ENCODE data around the gene MAP3K3. TPM values are rescaled to one million over a fixed set of nuclear protein-coding genes. Genes with fewer than 3 reads are reported as not detected.

The MAP3K3 gene
- total RNA-seq, 1 experiment from 2014 or later: 16.2 TPM

- Histone ChIP-seq H3K9me3 (no peaks in the 10 kb centered on the region), H3K4me3 (ENCODE audit: low read depth, low read length) (no peak overlapping the region), H3K27me3 (replicated peaks; ENCODE audit: control insufficient read depth, insufficient read depth, low read length) (no peaks in the 10 kb centered on the region), H3K36me3 (ENCODE audit: control insufficient read depth, insufficient read depth, low read length) (no peaks in the 10 kb centered on the region), H3K4me1 (no peaks in the 10 kb centered on the region)
- TF ChIP-seq CTCF (IDR thresholded peaks at IDR 0.05; ENCODE audit: insufficient read depth in 1 of 2, low read depth in 1 of 2, low read length in 1 of 2, severe bottlenecking in 1 of 2, unreplicated experiment in 1 of 2): no peak
- Mint-ChIP-seq H3K27me3 (ENCODE audit: insufficient read depth, unreplicated experiment) (no peaks in the 10 kb centered on the region), H3K4me3 (ENCODE audit: unreplicated experiment) (no peak overlapping the region), H3K4me1 (ENCODE audit: low read depth, unreplicated experiment) (no peaks in the 10 kb centered on the region), H3K27ac (ENCODE audit: unreplicated experiment) (no peak overlapping the region), H3K9me3 (ENCODE audit: unreplicated experiment) (no peaks in the 10 kb centered on the region), H3K36me3 (ENCODE audit: insufficient read depth, unreplicated experiment) (peaks cover 8% of the 10 kb centered on the region)
- intact Hi-C loops (cut with micrococcal nuclease; ENCODE audit: unreplicated experiment): no loop called here
- no peak for DNase-seq
- ChIA-PET CTCF (no interaction called here), POLR2A (no interaction called here)
- no TSS peak for BruUV-seq (replicated peaks)
These were observed 13.1 kb downstream of the MAP3K3 start for GRCh38 chr17:63635290-63635689.

GRCh38 chr17:63635787-63636186 is 13.6 kb downstream of the MAP3K3 start:
- Histone ChIP-seq H3K36me3 (ENCODE audit: control insufficient read depth, insufficient read depth, low read length) (no peaks in the 10 kb centered on the region), H3K9me3 (no peaks in the 10 kb centered on the region), H3K4me1 (no peaks in the 10 kb centered on the region), H3K27me3 (replicated peaks; ENCODE audit: control insufficient read depth, insufficient read depth, low read length) (no peaks in the 10 kb centered on the region), H3K4me3 (ENCODE audit: low read depth, low read length) (no peak overlapping the region)
- intact Hi-C loops (cut with micrococcal nuclease; ENCODE audit: unreplicated experiment): no loop called here
- no peak for DNase-seq
- H3K27ac Mint-ChIP-seq (ENCODE audit: unreplicated experiment): no peak overlapping the region
- H3K4me1 Mint-ChIP-seq (ENCODE audit: low read depth, unreplicated experiment): no peaks in the 10 kb centered on the region
- CTCF ChIA-PET: no interaction called here
- no peaks in the 10 kb centered on the region for H3K27me3 Mint-ChIP-seq (ENCODE audit: insufficient read depth, unreplicated experiment)
- TF ChIP-seq CTCF (IDR thresholded peaks at IDR 0.05; ENCODE audit: insufficient read depth in 1 of 2, low read depth in 1 of 2, low read length in 1 of 2, severe bottlenecking in 1 of 2, unreplicated experiment in 1 of 2): no peak
- H3K36me3 Mint-ChIP-seq (ENCODE audit: insufficient read depth, unreplicated experiment): peaks cover 8% of the 10 kb centered on the region
- H3K4me3 Mint-ChIP-seq (ENCODE audit: unreplicated experiment): no peak overlapping the region
- H3K9me3 Mint-ChIP-seq (ENCODE audit: unreplicated experiment): no peaks in the 10 kb centered on the region
- POLR2A ChIA-PET: no interaction called here
- no TSS peak for BruUV-seq (replicated peaks)

DNA sequence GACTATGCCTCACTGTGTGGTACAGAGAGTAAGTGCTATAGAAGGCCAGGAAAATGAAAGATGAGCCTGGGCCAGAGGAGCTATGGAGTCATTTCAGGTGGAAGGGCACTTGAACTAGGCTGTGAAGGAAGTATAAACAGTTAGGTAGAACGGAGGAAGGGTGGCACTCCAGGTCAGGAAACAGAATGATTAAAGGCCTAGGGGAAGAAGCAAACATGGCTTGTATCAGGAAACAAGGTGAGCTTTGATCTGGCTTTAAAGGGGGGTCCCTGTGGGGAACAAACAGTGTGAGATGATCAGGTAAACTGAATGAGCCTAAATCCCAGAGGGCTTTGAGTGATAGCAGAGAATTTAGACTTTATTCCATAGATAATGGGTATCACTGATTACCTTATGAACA is 16.9 kb downstream of the MAP3K3 start:
- H3K9me3 ChIP-seq: no peaks in the 10 kb centered on the region
- BruUV-seq (replicated peaks): no TSS peak
- no peaks in the 10 kb centered on the region for H3K27me3 ChIP-seq (replicated peaks; ENCODE audit: control insufficient read depth, insufficient read depth, low read length)
- H3K36me3 ChIP-seq (ENCODE audit: control insufficient read depth, insufficient read depth, low read length): no peaks in the 10 kb centered on the region
- no peaks in the 10 kb centered on the region for H3K9me3 Mint-ChIP-seq (ENCODE audit: unreplicated experiment)
- intact Hi-C loops (cut with micrococcal nuclease; ENCODE audit: unreplicated experiment): no loop called here
- no peaks in the 10 kb centered on the region for H3K4me1 Mint-ChIP-seq (ENCODE audit: low read depth, unreplicated experiment)
- no peaks in the 10 kb centered on the region for H3K27me3 Mint-ChIP-seq (ENCODE audit: insufficient read depth, unreplicated experiment)
- no peak for DNase-seq
- H3K4me1 ChIP-seq: no peaks in the 10 kb centered on the region
- no peak for TF ChIP-seq CTCF (IDR thresholded peaks at IDR 0.05; ENCODE audit: insufficient read depth in 1 of 2, low read depth in 1 of 2, low read length in 1 of 2, severe bottlenecking in 1 of 2, unreplicated experiment in 1 of 2)
- H3K27ac Mint-ChIP-seq (ENCODE audit: unreplicated experiment): no peak overlapping the region
- H3K36me3 Mint-ChIP-seq (ENCODE audit: insufficient read depth, unreplicated experiment): peaks cover 8% of the 10 kb centered on the region
- no peak overlapping the region for H3K4me3 ChIP-seq (ENCODE audit: low read depth, low read length)
- POLR2A ChIA-PET: no interaction called here
- H3K4me3 Mint-ChIP-seq (ENCODE audit: unreplicated experiment): no peak overlapping the region
- CTCF ChIA-PET: no interaction called here

Measured in Caco-2 (cell line).